B cell (primary cell): Measurements from ENCODE around the gene TNRC6C. TPM values are rescaled to one million over a fixed set of nuclear protein-coding genes. Genes with fewer than 3 reads are reported as not detected.
A peak's percentile ranks its signal among the peaks of the same experiment; 100 is the strongest.

Experiments used
- ATAC-seq: fragments of 200-7000 bp; cut with Tn5 transposase; one replicate; pipeline ENCODE4 v1.10.0; 2021; ENCODE audit warnings: low read depth, mild to moderate bottlenecking, moderate number of reproducible peaks, moderate library complexity
- CTCF ChIA-PET: fragments of 350-600 bp; sonication (Branson Sonifier 250); formaldehyde crosslinking; loops from one replicate; lab custom pipeline; 2021; ENCODE audit warnings: antibody characterized with exemption, inconsistent platforms; lab: Charles Lee
- POLR2A ChIA-PET: fragments of 350-600 bp; sonication (Branson Sonifier 250); formaldehyde crosslinking; loops from one replicate; lab custom pipeline; 2021; ENCODE audit warnings: antibody characterized with exemption; lab: Charles Lee
- DNase-seq: peaks from one replicate; pipeline ENCODE4 v3.0.0; 2013
- H2AFZ ChIP-seq: 2 replicates; pipeline ENCODE4 v1.6.1; 2012; ENCODE audit warnings: mild to moderate bottlenecking, low read depth, low read length; ENCODE audit not compliant: insufficient read depth, poor library complexity, severe bottlenecking
- H3K27ac ChIP-seq, 2 donors: 1 replicate in 1 of 2; 2 replicates in 1 of 2; pipeline ENCODE4 v1.5.1; 2012 to 2013; ENCODE audit warnings: low read length in 2 of 2, mild to moderate bottlenecking in 2 of 2, moderate library complexity in 1 of 2
- H3K27me3 ChIP-seq, 4 experiments: fragments of 200-600 bp in 1 of 4; sonication (generic) in 1 of 4; replicated peaks in 1 of 4; 1 replicate in 2 of 4; 2 replicates in 2 of 4; pipeline versions ENCODE4 v1.6.1 to v1.7.0; 2013 to 2016; ENCODE audit warnings: low read length in 3 of 4, mild to moderate bottlenecking in 2 of 4, mixed read lengths in 1 of 4, moderate library complexity in 1 of 4; ENCODE audit not compliant: insufficient read depth in 4 of 4, control insufficient read depth in 3 of 4; ENCODE audit errors: control extremely low read depth in 1 of 4
- H3K36me3 ChIP-seq, 2 experiments: replicated peaks in 1 of 2; 1 replicate in 1 of 2; 2 replicates in 1 of 2; pipeline versions ENCODE4 v1.6.1 to v1.7.1; 2013; ENCODE audit warnings: low read length in 1 of 2; ENCODE audit not compliant: insufficient read depth in 2 of 2, control insufficient read depth in 1 of 2; ENCODE audit errors: control extremely low read depth in 1 of 2, extremely low read depth in 1 of 2
- H3K4me1 ChIP-seq, 2 donors: fragments of 200-600 bp in 1 of 2; sonication (generic) in 1 of 2; 1 replicate in 1 of 2; 2 replicates in 1 of 2; pipeline versions ENCODE4 v1.5.1 to v1.6.1; 2013 to 2017; ENCODE audit warnings: low read length in 2 of 2; ENCODE audit not compliant: control insufficient read depth in 2 of 2, insufficient read depth in 2 of 2
- H3K4me2 ChIP-seq: replicated peaks from 2 replicates; pipeline ENCODE3; 2012; ENCODE audit warnings: mild to moderate bottlenecking, low read depth, low read length; ENCODE audit not compliant: poor library complexity, severe bottlenecking
- H3K4me3 ChIP-seq, 5 experiments: fragments of 200-600 bp in 1 of 5; sonication (generic) in 1 of 5; 1 replicate in 3 of 5; 2 replicates in 2 of 5; pipeline versions ENCODE4 v1.5.1 to v1.7.0; 2011 to 2016; ENCODE audit warnings: low read length in 4 of 5, mild to moderate bottlenecking in 4 of 5, low read depth in 2 of 5, control low read depth in 1 of 5, moderate library complexity in 1 of 5; ENCODE audit not compliant: insufficient read depth in 1 of 5; ENCODE audit errors: control extremely low read depth in 1 of 5, extremely low read depth in 1 of 5
- H3K79me2 ChIP-seq: fragments of 200-600 bp; sonication (generic); one replicate; pipeline ENCODE4 v1.6.0; 2016; ENCODE audit warnings: low read length; ENCODE audit not compliant: control insufficient read depth, insufficient read depth
- H3K9ac ChIP-seq: fragments of 200-600 bp; sonication (generic); 2 replicates; pipeline ENCODE4 v1.6.1; 2017; ENCODE audit warnings: mild to moderate bottlenecking, low read length, moderate library complexity
- H3K9me3 ChIP-seq, 3 donors: one replicate each; pipeline versions ENCODE4 v1.6.1 to v1.7.1; 2013; ENCODE audit warnings: low read length in 2 of 3; ENCODE audit not compliant: control insufficient read depth in 2 of 3, insufficient read depth in 1 of 3; ENCODE audit errors: control extremely low read depth in 1 of 3
- H4K20me1 ChIP-seq: 2 replicates; pipeline ENCODE4 v1.6.0; 2012; ENCODE audit warnings: mild to moderate bottlenecking, low read length; ENCODE audit not compliant: insufficient read depth, control insufficient read depth, poor library complexity, severe bottlenecking
- H3K27ac Mint-ChIP-seq: one replicate; pipeline ENCODE4 v1.8.0; 2021; ENCODE audit warnings: mixed read lengths
- H3K27me3 Mint-ChIP-seq: one replicate; pipeline ENCODE4 v1.8.0; 2021; ENCODE audit warnings: mixed read lengths
- H3K4me1 Mint-ChIP-seq: one replicate; pipeline ENCODE4 v1.8.0; 2021; ENCODE audit warnings: mixed read lengths
- H3K4me3 Mint-ChIP-seq: one replicate; pipeline ENCODE4 v1.8.0; 2021; ENCODE audit warnings: mixed read lengths
- H3K9me3 Mint-ChIP-seq: one replicate; pipeline ENCODE4 v1.8.0; 2022; ENCODE audit warnings: mixed read lengths; ENCODE audit not compliant: insufficient read depth
- CTCF ChIP-seq: fragments of 200-600 bp; IDR thresholded peaks from one replicate; pipeline ENCODE4 v1.8.0; 2022; ENCODE audit warnings: antibody characterized with exemption, mild to moderate bottlenecking
- EZH2 ChIP-seq: IDR thresholded peaks from 2 replicates; pipeline ENCODE4 v1.6.1; 2012; ENCODE audit warnings: borderline replicate concordance, low read depth, mild to moderate bottlenecking, moderate library complexity, low read length; ENCODE audit not compliant: insufficient read depth, poor library complexity, severe bottlenecking
- WGBS: methylation state at CpG from one replicate; pipeline ENCODE4 v1.1.5; 2013; ENCODE audit warnings: missing lambda C conversion rate; ENCODE audit not compliant: insufficient coverage; 5-methylcytosine and 5-hydroxymethylcytosine counted together
- intact Hi-C: fragments of 100-400 bp; cut with micrococcal nuclease; formaldehyde crosslinking; loops from one replicate; pipeline ENCODE4 v1.10.0; 2022
- polyA plus RNA-seq: library from polyadenylated mRNA; depleted of rRNA; stranded (reverse); fragments of >200 nt; gene quantifications from 2 replicates; pipeline ENCODE4 v1.2.3, GENCODE V29; 2012
- total RNA-seq, 2 donors: library from RNA; stranded (reverse); fragments of 120-200 nt in 1 of 2; gene quantifications; 1 replicate in 1 of 2; 2 replicates in 1 of 2; pipeline versions ENCODE4 v1.2.3 to v1.2.4, GENCODE V29; 2013 to 2022

Gene TNRC6C
- total and polyA plus RNA-seq, 2 donors (not counting 1 experiment from before 2014, with no cell fraction given) = 3.9 to 63.8 TPM

GRCh38 chr17:78148286-78149016 is 189.9 kb downstream of the TNRC6C start:
- H3K79me2 ChIP-seq = peaks cover 15% of the 10 kb centered on the region
- peak; percentile 29 for DNase-seq
- H3K9me3 ChIP-seq = peaks cover 0 to 28% (median 7%) of the 10 kb centered on the region in 3 donors
- no peak overlapping the region for H3K4me3 ChIP-seq
- CTCF ChIA-PET = interaction anchor here (1.0 to 5.3 kb wide), 5 partner anchors 11 to 28 kb away, joined by 3 to 34 read pairs (median 5); partner anchors contain the start of genes SYNGR2 and TMC6
- TF ChIP-seq EZH2 (no peak), CTCF (no peak)
- H3K4me2 ChIP-seq = peak overlapping the region; percentile 67
- H4K20me1 ChIP-seq = no peaks in the 10 kb centered on the region
- H3K36me3 ChIP-seq = no peaks in the 10 kb centered on the region
- H3K4me1 Mint-ChIP-seq = peaks cover 72% of the 10 kb centered on the region
- H3K27ac ChIP-seq = peak overlapping the region; percentile 97 to 98
- H3K27ac Mint-ChIP-seq = peak overlapping the region; percentile 90
- H3K4me3 Mint-ChIP-seq = peak overlapping the region; percentile 38
- H3K9ac ChIP-seq = no peak overlapping the region
- WGBS = 64% methylated on average over 14 of the region's 14 CpGs
- H2AFZ ChIP-seq = peak overlapping the region; percentile 3
- peaks cover 76 to 92% of the 10 kb centered on the region in 2 donors for H3K4me1 ChIP-seq
- POLR2A ChIA-PET = interaction anchor here (0.5 to 2.4 kb wide), 8 partner anchors 10 to 1650 kb away, joined by 4 to 11 read pairs (median 6); partner anchors contain the start of genes SYNGR2, TMC6 and TMC8
- H3K27me3 Mint-ChIP-seq = no peaks in the 10 kb centered on the region
- ATAC-seq = no peak
- peaks cover 2% of the 10 kb centered on the region for H3K9me3 Mint-ChIP-seq
- H3K27me3 ChIP-seq = no peaks in the 10 kb centered on the region
- intact Hi-C loops = loop anchor here (1.0 kb wide), 1 partner anchor 8 kb away; no protein-coding TSS in a partner anchor
